Ectodermal cell (in vitro differentiated cells): Measurements from ENCODE around the gene SLC25A42.
"Not testable (repeated sequence)": the region's sequence is repeated elsewhere in the genome, so short reads cannot be mapped to it uniquely, and the experiment has no call there.

Experiments used
- H3K27ac ChIP-seq: 2 replicates; pipeline ENCODE4 v1.7.0; 2013; ENCODE audit warnings: mild to moderate bottlenecking, low read depth, low read length; ENCODE audit not compliant: insufficient read depth, poor library complexity, severe bottlenecking
- H3K27me3 ChIP-seq: 2 replicates; pipeline ENCODE4 v1.7.0; 2013; ENCODE audit warnings: mild to moderate bottlenecking, low read length; ENCODE audit not compliant: insufficient read depth, control insufficient read depth, poor library complexity, severe bottlenecking
- H3K36me3 ChIP-seq: one replicate; pipeline ENCODE4 v1.7.0; 2013; ENCODE audit warnings: low read length; ENCODE audit not compliant: control insufficient read depth, insufficient read depth
- H3K4me1 ChIP-seq: one replicate; pipeline ENCODE4 v1.7.0; 2013; ENCODE audit warnings: low read length; ENCODE audit not compliant: control insufficient read depth, insufficient read depth
- H3K4me3 ChIP-seq: 2 replicates; pipeline ENCODE4 v1.7.0; 2013; ENCODE audit warnings: low read depth, low read length, control low read depth; ENCODE audit not compliant: insufficient read depth
- H3K9me3 ChIP-seq: 2 replicates; pipeline ENCODE4 v1.7.0; 2013; ENCODE audit warnings: mild to moderate bottlenecking, low read length, moderate library complexity; ENCODE audit not compliant: control insufficient read depth
- WGBS, 2 experiments: methylation state at CpG; one replicate each; pipeline ENCODE4 v1.1.7; 2013; ENCODE audit warnings: missing lambda C conversion rate in 2 of 2; 5-methylcytosine and 5-hydroxymethylcytosine counted together

The SLC25A42 gene

GRCh38 chr19:19083413-19084178 is 19.8 kb downstream of the SLC25A42 start:
- Histone ChIP-seq H3K27me3 (no peaks in the 10 kb centered on the region), H3K4me3 (no peak overlapping the region), H3K4me1 (no peaks in the 10 kb centered on the region), H3K36me3 (no peaks in the 10 kb centered on the region), H3K27ac (no peak overlapping the region), H3K9me3 (no peaks in the 10 kb centered on the region)
- 88 to 90% methylated on average over 10 of the region's 10 CpGs for WGBS, 2 experiments

DNA sequence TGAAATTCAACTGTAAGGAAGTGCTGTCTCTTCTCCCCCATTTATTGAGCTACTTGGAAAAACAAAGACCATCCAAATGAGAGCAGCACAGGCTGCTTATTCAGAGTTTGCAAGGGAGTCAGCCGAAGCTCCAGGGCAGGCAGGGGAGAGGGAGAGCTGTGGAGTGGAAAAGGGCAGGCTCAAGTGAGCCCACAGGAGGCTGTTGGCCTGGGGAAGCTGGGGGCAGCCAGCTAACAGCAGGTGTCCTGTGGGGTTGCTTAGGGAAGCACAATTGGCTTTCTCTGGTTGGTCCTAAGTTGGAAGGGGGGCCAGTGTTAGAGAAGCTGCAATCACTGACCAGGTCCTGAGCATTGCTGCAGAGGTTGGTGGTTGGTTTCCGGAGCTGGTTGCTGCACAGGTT is 23.9 kb downstream of the SLC25A42 start:
- Histone ChIP-seq H3K27ac (no peak overlapping the region), H3K4me1 (no peaks in the 10 kb centered on the region), H3K4me3 (no peak overlapping the region), H3K9me3 (no peaks in the 10 kb centered on the region), H3K27me3 (no peaks in the 10 kb centered on the region), H3K36me3 (no peaks in the 10 kb centered on the region)
- WGBS, 2 experiments = 79 to 86% methylated on average over 2 of the region's 2 CpGs

DNA sequence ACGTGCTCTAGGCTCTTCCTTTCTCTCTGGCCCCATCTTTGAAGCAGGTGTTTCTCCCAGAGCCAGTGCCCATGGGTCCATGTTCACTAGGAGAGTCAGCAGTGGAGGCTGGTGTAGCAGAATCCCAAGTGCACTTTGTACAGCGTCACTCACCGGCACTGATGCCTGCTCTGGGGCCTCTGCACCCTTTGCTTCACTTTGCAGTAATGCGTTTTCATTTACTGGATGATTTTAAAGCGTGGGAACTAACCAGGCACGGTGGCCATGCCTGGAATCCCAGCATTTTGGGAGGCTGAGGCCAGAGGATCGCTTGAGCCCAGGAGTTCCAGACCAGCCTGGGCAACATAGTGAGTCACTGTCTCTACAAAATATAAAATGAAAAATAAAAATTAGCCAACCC is 30.7 kb downstream of the SLC25A42 start:
- no peak overlapping the region for H3K27ac ChIP-seq
- H3K9me3 ChIP-seq = no peaks in the 10 kb centered on the region
- H3K4me1 ChIP-seq = no peaks in the 10 kb centered on the region
- no peaks in the 10 kb centered on the region for H3K27me3 ChIP-seq
- 92% methylated on average over 7 of the region's 7 CpGs for WGBS, 2 experiments
- H3K4me3 ChIP-seq = no peak overlapping the region
- H3K36me3 ChIP-seq = no peaks in the 10 kb centered on the region

DNA sequence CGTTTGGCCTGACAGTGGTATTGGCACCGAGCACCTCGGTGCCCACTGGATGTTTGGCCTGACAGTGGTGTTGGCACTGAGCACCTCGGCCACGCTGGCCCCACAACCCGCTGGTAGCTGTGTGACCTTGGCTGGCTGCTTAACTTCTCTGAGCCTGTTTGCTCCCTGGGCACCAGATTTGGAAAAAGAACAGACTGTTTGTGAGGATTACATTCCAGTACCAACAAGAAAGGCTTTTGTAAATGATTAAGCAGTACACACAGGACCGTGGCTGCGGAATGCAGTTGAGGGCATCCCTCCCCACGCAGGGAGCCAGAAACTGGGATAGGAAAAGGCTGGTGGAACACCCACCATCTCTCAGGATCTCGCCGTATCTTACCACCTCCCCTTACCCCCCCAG is 31.9 kb downstream of the SLC25A42 start:
- no peak overlapping the region for H3K4me3 ChIP-seq
- H3K4me1 ChIP-seq = no peaks in the 10 kb centered on the region
- no peaks in the 10 kb centered on the region for H3K9me3 ChIP-seq
- H3K27me3 ChIP-seq = no peaks in the 10 kb centered on the region
- no peaks in the 10 kb centered on the region for H3K36me3 ChIP-seq
- H3K27ac ChIP-seq = no peak overlapping the region
- WGBS, 2 experiments = 89 to 92% methylated on average over 9 to 11 of the region's 11 CpGs

GRCh38 chr19:19096641-19097627 is 33.1 kb downstream of the SLC25A42 start:
- Histone ChIP-seq H3K36me3 (no peaks in the 10 kb centered on the region), H3K4me3 (no peak overlapping the region), H3K9me3 (no peaks in the 10 kb centered on the region), H3K27ac (no peak overlapping the region), H3K4me1 (no peaks in the 10 kb centered on the region), H3K27me3 (no peaks in the 10 kb centered on the region)
- 93% methylated on average over 24 of the region's 24 CpGs for WGBS, 2 experiments

GRCh38 chr19:19098084-19098702 is 34.4 kb downstream of the SLC25A42 start:
- no peak overlapping the region for H3K4me3 ChIP-seq
- no peak overlapping the region for H3K27ac ChIP-seq
- no peaks in the 10 kb centered on the region for H3K9me3 ChIP-seq
- no peaks in the 10 kb centered on the region for H3K4me1 ChIP-seq
- WGBS, 2 experiments = 88 to 90% methylated on average over 9 of the region's 9 CpGs
- H3K36me3 ChIP-seq = no peaks in the 10 kb centered on the region
- H3K27me3 ChIP-seq = no peaks in the 10 kb centered on the region

DNA sequence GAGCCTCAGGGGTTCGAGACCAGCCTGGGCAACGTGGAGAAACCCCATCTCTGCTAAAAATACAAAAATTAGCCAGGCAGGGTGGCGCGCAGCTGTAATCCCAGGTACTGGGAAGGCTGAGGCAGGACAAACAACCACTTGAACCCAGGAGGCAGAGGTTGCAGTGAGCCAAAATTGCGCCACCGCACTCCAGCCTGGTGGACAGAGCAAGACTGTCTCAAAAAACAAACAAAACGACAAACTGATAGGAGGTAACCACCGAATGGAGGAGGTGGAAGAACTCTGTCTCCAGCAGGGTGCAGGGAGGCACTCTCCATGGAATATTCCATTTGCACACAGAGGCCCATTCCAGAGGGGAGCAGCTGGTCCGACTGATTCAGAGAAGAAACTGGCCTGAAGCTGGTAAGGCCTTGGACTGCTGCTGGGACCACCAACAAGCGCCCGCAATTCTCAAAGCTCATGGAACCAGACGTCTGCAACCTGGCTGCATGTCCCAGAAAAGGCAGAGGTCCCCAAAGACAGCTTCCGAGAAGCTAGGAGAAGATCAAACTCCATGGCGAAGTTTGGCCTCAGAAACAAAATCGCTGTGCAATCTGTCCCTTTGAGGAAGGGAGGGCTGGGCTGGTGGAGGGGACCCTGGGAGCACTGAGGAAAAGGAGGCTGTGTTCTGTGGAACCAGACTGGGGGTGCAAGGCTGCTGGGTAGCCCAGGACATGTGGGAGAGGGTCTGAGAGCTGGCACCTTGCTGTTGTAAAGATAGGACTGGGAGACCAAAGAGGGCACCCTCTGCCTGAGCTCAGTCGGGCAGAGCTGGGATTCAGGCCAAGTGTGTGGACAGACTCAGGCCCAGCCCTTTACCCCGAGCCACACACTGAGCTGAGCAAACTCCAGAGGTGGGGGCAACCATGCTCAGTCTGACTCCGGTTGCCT is 35.2 kb downstream of the SLC25A42 start:
- no peaks in the 10 kb centered on the region for H3K9me3 ChIP-seq
- no peak overlapping the region for H3K27ac ChIP-seq
- no peaks in the 10 kb centered on the region for H3K36me3 ChIP-seq
- no peaks in the 10 kb centered on the region for H3K4me1 ChIP-seq
- H3K4me3 ChIP-seq = no peak overlapping the region
- H3K27me3 ChIP-seq = no peaks in the 10 kb centered on the region
- 92 to 93% methylated on average over 18 of the region's 18 CpGs for WGBS, 2 experiments

GRCh38 chr19:19101540-19101939 is 37.7 kb downstream of the SLC25A42 start:
- Histone ChIP-seq H3K4me3 (no peak overlapping the region), H3K27me3 (no peaks in the 10 kb centered on the region), H3K27ac (no peak overlapping the region), H3K4me1 (peaks cover 7% of the 10 kb centered on the region), H3K9me3 (no peaks in the 10 kb centered on the region), H3K36me3 (no peaks in the 10 kb centered on the region)
- WGBS, 2 experiments = 93 to 95% methylated on average over 8 of the region's 8 CpGs

DNA sequence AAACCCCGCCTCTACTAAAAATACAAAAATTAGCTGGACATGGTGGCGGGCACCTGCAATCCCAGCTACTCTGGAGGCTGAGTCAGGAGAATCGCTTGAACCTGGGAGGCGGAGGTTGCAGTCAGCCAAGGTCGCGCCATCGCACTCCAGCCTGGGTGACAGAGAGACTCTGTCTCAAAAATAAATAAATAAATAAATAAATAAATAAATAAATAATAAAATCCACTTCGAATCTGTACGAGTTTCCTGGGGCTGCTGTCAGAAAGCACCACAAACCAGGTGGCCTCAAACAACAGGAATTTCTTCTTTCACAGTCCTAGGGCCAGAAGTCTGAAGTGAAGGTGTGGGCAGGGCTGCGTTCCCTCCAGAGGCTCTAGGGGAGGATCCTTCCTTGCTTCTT is 38.8 kb downstream of the SLC25A42 start:
- 90 to 94% methylated on average over 9 to 10 of the region's 10 CpGs for WGBS, 2 experiments
- H3K27me3 ChIP-seq, H3K27ac ChIP-seq, H3K9me3 ChIP-seq, H3K36me3 ChIP-seq, H3K4me1 ChIP-seq, H3K4me3 ChIP-seq: not testable (repeated sequence)
